H9 (cell line): ENCODE data around the gene ITPK1. TPM values are rescaled to one million over a fixed set of nuclear protein-coding genes. Genes with fewer than 3 reads are reported as not detected.

ENCODE experiments used
- DNase-seq: peaks from one replicate; pipeline ENCODE4 v3.0.0-alpha.2; 2017
- H2AFZ ChIP-seq: one replicate; pipeline ENCODE4 v1.6.1; 2013; ENCODE audit warnings: mild to moderate bottlenecking, low read length, control low read depth, moderate library complexity
- H2AK5ac ChIP-seq: 2 replicates; pipeline ENCODE4 v1.6.1; 2013; ENCODE audit warnings: low read length, control low read depth, mixed read lengths; ENCODE audit not compliant: insufficient read length
- H2BK120ac ChIP-seq: one replicate; pipeline ENCODE4 v1.6.1; 2013; ENCODE audit warnings: low read depth, mild to moderate bottlenecking, low read length, control low read depth, inconsistent platforms; ENCODE audit not compliant: poor library complexity, severe bottlenecking
- H2BK12ac ChIP-seq: 2 replicates; pipeline ENCODE4 v1.6.1; 2013; ENCODE audit warnings: low read length, control low read depth, mixed read lengths, low read depth; ENCODE audit not compliant: insufficient read length
- H2BK15ac ChIP-seq: 2 replicates; pipeline ENCODE4 v1.6.1; 2013; ENCODE audit warnings: low read depth, low read length, control low read depth
- H2BK20ac ChIP-seq: one replicate; pipeline ENCODE4 v1.6.1; 2013; ENCODE audit warnings: low read depth, mild to moderate bottlenecking, low read length, control low read depth, inconsistent platforms; ENCODE audit not compliant: poor library complexity, severe bottlenecking
- H2BK5ac ChIP-seq: 2 replicates; pipeline ENCODE4 v1.6.1; 2013; ENCODE audit warnings: low read length, control low read depth, mixed read lengths; ENCODE audit not compliant: insufficient read length
- H3K14ac ChIP-seq: 2 replicates; pipeline ENCODE4 v1.6.1; 2013; ENCODE audit warnings: low read length, control low read depth; ENCODE audit not compliant: insufficient read depth
- H3K18ac ChIP-seq: 2 replicates; pipeline ENCODE4 v1.6.1; 2013; ENCODE audit warnings: low read depth, mild to moderate bottlenecking, mixed read lengths, low read length, control low read depth; ENCODE audit not compliant: insufficient read length
- H3K23ac ChIP-seq: 2 replicates; pipeline ENCODE4 v1.6.1; 2013; ENCODE audit warnings: low read length, control low read depth, mixed read lengths, low read depth; ENCODE audit not compliant: insufficient read length
- H3K23me2 ChIP-seq: 2 replicates; pipeline ENCODE4 v1.6.1; 2013; ENCODE audit warnings: low read depth, mild to moderate bottlenecking, mixed read lengths, low read length, control low read depth; ENCODE audit not compliant: insufficient read length, poor library complexity, severe bottlenecking
- H3K27ac ChIP-seq: 2 replicates; pipeline ENCODE4 v1.5.1; 2013; ENCODE audit warnings: low read length, control low read depth, mixed read lengths, low read depth; ENCODE audit not compliant: insufficient read length
- H3K27me3 ChIP-seq: 2 replicates; pipeline ENCODE4 v1.6.1; 2013; ENCODE audit warnings: low read length, control low read depth, inconsistent platforms; ENCODE audit not compliant: insufficient read depth
- H3K4ac ChIP-seq: 2 replicates; pipeline ENCODE4 v1.6.1; 2013; ENCODE audit warnings: low read depth, mild to moderate bottlenecking, control low read depth, inconsistent platforms, low read length, moderate library complexity
- H3K4me1 ChIP-seq: 2 replicates; pipeline ENCODE4 v1.6.1; 2013; ENCODE audit warnings: low read length, control low read depth, inconsistent platforms; ENCODE audit not compliant: insufficient read depth
- H3K4me2 ChIP-seq: 2 replicates; pipeline ENCODE4 v1.6.1; 2013; ENCODE audit warnings: low read length, control low read depth, mixed read lengths; ENCODE audit not compliant: insufficient read length, insufficient read depth
- H3K56ac ChIP-seq: 2 replicates; pipeline ENCODE4 v1.6.1; 2013; ENCODE audit warnings: low read depth, mild to moderate bottlenecking, mixed read lengths, low read length, control low read depth; ENCODE audit not compliant: insufficient read length
- H3K79me1 ChIP-seq: 2 replicates; pipeline ENCODE4 v1.6.1; 2013; ENCODE audit warnings: low read depth, mild to moderate bottlenecking, moderate library complexity, low read length, control low read depth, inconsistent platforms; ENCODE audit not compliant: insufficient read depth, poor library complexity, severe bottlenecking
- H3K79me2 ChIP-seq: 2 replicates; pipeline ENCODE4 v1.6.1; 2013; ENCODE audit warnings: low read length, control low read depth, inconsistent platforms; ENCODE audit not compliant: insufficient read depth
- H3K9ac ChIP-seq: 2 replicates; pipeline ENCODE4 v1.6.1; 2013; ENCODE audit warnings: low read length, control low read depth, mixed read lengths; ENCODE audit not compliant: insufficient read length; ENCODE audit errors: extremely low read depth
- H3K9me3 ChIP-seq: one replicate; pipeline ENCODE4 v1.6.1; 2013; ENCODE audit warnings: low read depth, low read length, inconsistent platforms; ENCODE audit not compliant: control insufficient read depth
- H3T11ph ChIP-seq: one replicate; pipeline ENCODE4 v1.6.1; 2013; ENCODE audit warnings: mild to moderate bottlenecking, low read length, control low read depth, inconsistent platforms
- H4K20me1 ChIP-seq: one replicate; pipeline ENCODE4 v1.6.1; 2013; ENCODE audit not compliant: control insufficient read depth, insufficient read length, insufficient read depth
- H4K5ac ChIP-seq: 2 replicates; pipeline ENCODE4 v1.6.1; 2013; ENCODE audit warnings: low read depth, mild to moderate bottlenecking, mixed read lengths, low read length, control low read depth; ENCODE audit not compliant: insufficient read length
- H4K8ac ChIP-seq: replicated peaks from 2 replicates; pipeline ENCODE4 v1.6.1; 2013; ENCODE audit warnings: low read length, control low read depth, mixed read lengths, low read depth; ENCODE audit not compliant: insufficient read length
- H4K91ac ChIP-seq: 2 replicates; pipeline ENCODE4 v1.6.1; 2013; ENCODE audit warnings: low read depth, mild to moderate bottlenecking, moderate library complexity, mixed read lengths, low read length, control low read depth; ENCODE audit not compliant: insufficient read length
- H3K27ac Mint-ChIP-seq, 3 experiments: 2 replicates in 2 of 3; 3 replicates in 1 of 3; pipeline ENCODE4 v1.8.0; 2020 to 2021; ENCODE audit warnings: mixed read lengths in 3 of 3, mild to moderate bottlenecking in 1 of 3, moderate library complexity in 1 of 3
- H3K27me3 Mint-ChIP-seq: 2 replicates; pipeline ENCODE4 v1.8.0; 2021; ENCODE audit warnings: low read depth, mild to moderate bottlenecking, moderate library complexity, mixed read lengths
- H3K36me3 Mint-ChIP-seq, 3 experiments: 2 replicates in 2 of 3; 3 replicates in 1 of 3; pipeline ENCODE4 v1.8.0; 2020 to 2021; ENCODE audit warnings: low read depth in 3 of 3, mixed read lengths in 3 of 3; ENCODE audit not compliant: insufficient read depth in 1 of 3
- H3K4me1 Mint-ChIP-seq, 2 experiments: 2 replicates each; pipeline ENCODE4 v1.8.0; 2020; ENCODE audit warnings: mixed read lengths in 2 of 2
- H3K4me3 Mint-ChIP-seq, 2 experiments: 2 replicates in 1 of 2; 3 replicates in 1 of 2; pipeline ENCODE4 v1.8.0; 2020 to 2021; ENCODE audit warnings: mild to moderate bottlenecking in 2 of 2, mixed read lengths in 2 of 2, moderate library complexity in 1 of 2
- H3K9me3 Mint-ChIP-seq, 2 experiments: 2 replicates in 1 of 2; 3 replicates in 1 of 2; pipeline ENCODE4 v1.8.0; 2020; ENCODE audit warnings: mild to moderate bottlenecking in 2 of 2, mixed read lengths in 2 of 2, moderate library complexity in 1 of 2
- WGBS: extraction: QIAGEN DNeasy Blood & Tissue Kit; methylation state at CpG from one replicate; pipeline ENCODE4 v1.1.7; 2013; ENCODE audit warnings: missing lambda C conversion rate, low lambda C conversion rate, mixed read lengths; ENCODE audit not compliant: insufficient read length; ENCODE audit errors: extremely low coverage; 5-methylcytosine and 5-hydroxymethylcytosine counted together
- total RNA-seq: library from RNA; stranded (reverse); gene quantifications from 2 replicates; pipeline ENCODE4 v1.2.1, GENCODE V29; 2021
- TF ChIP-seq, protein P1 (sequence below): fragments of 200-600 bp; sonication (generic); conservative IDR thresholded peaks from 3 replicates; pipeline ENCODE4 v1.8.0; 2021; ENCODE audit warnings: antibody characterized with exemption, mild to moderate bottlenecking

ITPK1 gene
- total RNA-seq, 1 experiment from 2014 or later: 92.7 TPM

DNA sequence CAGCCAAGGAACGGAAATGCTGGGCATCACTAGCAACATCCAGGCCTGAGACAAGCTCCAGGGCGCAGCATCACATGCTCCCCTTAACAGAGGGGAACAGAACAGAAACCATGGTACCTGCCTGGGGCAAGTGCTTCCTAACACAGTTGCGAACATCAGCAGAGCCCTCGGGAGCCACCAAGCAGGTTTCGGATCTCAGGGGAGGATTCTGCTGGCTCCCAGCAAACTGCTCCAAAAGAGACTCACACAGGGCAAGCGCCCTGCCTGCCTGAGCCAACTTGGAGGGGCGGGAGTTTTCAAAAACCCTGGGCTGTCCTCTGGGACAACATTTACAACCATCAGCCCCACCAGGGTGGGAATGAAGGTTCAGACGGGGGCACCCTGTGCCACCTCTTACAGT, 173.1 kb downstream of the ITPK1 start:
- DNase-seq: no peak
- H3K36me3 Mint-ChIP-seq: peaks cover 14 to 26% (median 17%) of the 10 kb centered on the region in 3 experiments
- H2BK120ac ChIP-seq: no peak overlapping the region
- no peak overlapping the region for H3K9ac ChIP-seq
- no peak overlapping the region for H2BK20ac ChIP-seq
- no peak overlapping the region for H3K18ac ChIP-seq
- H2AK5ac ChIP-seq: no peak overlapping the region
- no peaks in the 10 kb centered on the region for H3K9me3 ChIP-seq
- WGBS: no CpG with 5 or more reads among the region's 8 CpGs
- no peaks in the 10 kb centered on the region for H3K4me1 Mint-ChIP-seq
- H4K8ac ChIP-seq: no peak overlapping the region
- H3K14ac ChIP-seq: no peak overlapping the region
- H3K23me2 ChIP-seq: no peaks in the 10 kb centered on the region
- no peaks in the 10 kb centered on the region for H4K20me1 ChIP-seq
- H3K4me2 ChIP-seq: no peak overlapping the region
- H3K79me1 ChIP-seq: no peaks in the 10 kb centered on the region
- no peaks in the 10 kb centered on the region for H3K27me3 ChIP-seq
- no peak overlapping the region for H2BK12ac ChIP-seq
- H3K27ac ChIP-seq: no peak overlapping the region
- H2BK15ac ChIP-seq: no peak overlapping the region
- peak overlapping the region in 1 of 3 experiments; percentile 51; a peak in 2 of 7 replicates for H3K27ac Mint-ChIP-seq
- no peaks in the 10 kb centered on the region for H3K79me2 ChIP-seq
- H3K27me3 Mint-ChIP-seq: peaks cover 3% of the 10 kb centered on the region; the same call in 1 of the 2 replicates
- no peak overlapping the region for H2BK5ac ChIP-seq
- no peak overlapping the region for H3K56ac ChIP-seq
- H3K23ac ChIP-seq: no peak overlapping the region
- H3K4me1 ChIP-seq: no peaks in the 10 kb centered on the region
- no peak overlapping the region for H4K5ac ChIP-seq
- no peak overlapping the region for H3K4ac ChIP-seq
- H3K4me3 Mint-ChIP-seq: no peak overlapping the region
- no peak overlapping the region for H2AFZ ChIP-seq
- TF ChIP-seq, protein P1, sequence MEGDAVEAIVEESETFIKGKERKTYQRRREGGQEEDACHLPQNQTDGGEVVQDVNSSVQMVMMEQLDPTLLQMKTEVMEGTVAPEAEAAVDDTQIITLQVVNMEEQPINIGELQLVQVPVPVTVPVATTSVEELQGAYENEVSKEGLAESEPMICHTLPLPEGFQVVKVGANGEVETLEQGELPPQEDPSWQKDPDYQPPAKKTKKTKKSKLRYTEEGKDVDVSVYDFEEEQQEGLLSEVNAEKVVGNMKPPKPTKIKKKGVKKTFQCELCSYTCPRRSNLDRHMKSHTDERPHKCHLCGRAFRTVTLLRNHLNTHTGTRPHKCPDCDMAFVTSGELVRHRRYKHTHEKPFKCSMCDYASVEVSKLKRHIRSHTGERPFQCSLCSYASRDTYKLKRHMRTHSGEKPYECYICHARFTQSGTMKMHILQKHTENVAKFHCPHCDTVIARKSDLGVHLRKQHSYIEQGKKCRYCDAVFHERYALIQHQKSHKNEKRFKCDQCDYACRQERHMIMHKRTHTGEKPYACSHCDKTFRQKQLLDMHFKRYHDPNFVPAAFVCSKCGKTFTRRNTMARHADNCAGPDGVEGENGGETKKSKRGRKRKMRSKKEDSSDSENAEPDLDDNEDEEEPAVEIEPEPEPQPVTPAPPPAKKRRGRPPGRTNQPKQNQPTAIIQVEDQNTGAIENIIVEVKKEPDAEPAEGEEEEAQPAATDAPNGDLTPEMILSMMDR: no peak
- no peak overlapping the region for H4K91ac ChIP-seq
- no peak overlapping the region for H3T11ph ChIP-seq
- no peaks in the 10 kb centered on the region for H3K9me3 Mint-ChIP-seq
